Breast epithelium (tissue), 3 donors: ENCODE measurements around the gene NABP1.

Experiments
- CTCF ChIP-seq, 3 donors: fragments of 450-650 bp; IDR thresholded peaks; one replicate each; pipeline ENCODE4 v1.5.1; 2016 to 2017; ENCODE audit warnings: antibody characterized with exemption in 3 of 3, mild to moderate bottlenecking in 3 of 3, moderate library complexity in 3 of 3
- POLR2A ChIP-seq: fragments of 450-650 bp; IDR thresholded peaks from one replicate; pipeline ENCODE4 v1.6.1; 2016; ENCODE audit warnings: antibody characterized with exemption, mild to moderate bottlenecking, moderate library complexity

- TF ChIP-seq CTCF (IDR thresholded peaks at IDR 0.05): no peak
- TF ChIP-seq POLR2A: no peak
Observed at GRCh38 chr2:191688934-191689695, 11.2 kb downstream of the NABP1 start.
